Lower lobe of right lung (tissue), 2 donors: ENCODE results near the gene SLC7A1. TPM values are rescaled to one million over a fixed set of nuclear protein-coding genes. Genes with fewer than 3 reads are reported as not detected.

Experiments
- ATAC-seq, 2 donors: fragments of 200-7000 bp; cut with Tn5 transposase; one replicate each; pipeline ENCODE4 v1.9.1; 2020 to 2022; ENCODE audit warnings: mild to moderate bottlenecking in 2 of 2, moderate library complexity in 2 of 2
- DNase-seq: peaks from one replicate; pipeline ENCODE4 v3.0.0-alpha.2; 2020
- H3K27ac ChIP-seq: fragments of 200-600 bp; one replicate; pipeline ENCODE4 v1.8.0; 2022
- H3K27me3 ChIP-seq: fragments of 200-600 bp; one replicate; pipeline ENCODE4 v1.8.0; 2022; ENCODE audit warnings: low read depth
- H3K36me3 ChIP-seq: fragments of 200-600 bp; one replicate; pipeline ENCODE4 v1.8.0; 2022; ENCODE audit warnings: mild to moderate bottlenecking
- H3K4me1 ChIP-seq: fragments of 200-600 bp; one replicate; pipeline ENCODE4 v1.8.0; 2022
- H3K4me3 ChIP-seq: fragments of 200-600 bp; one replicate; pipeline ENCODE4 v1.8.0; 2022; ENCODE audit warnings: mild to moderate bottlenecking
- H3K9me3 ChIP-seq: fragments of 200-600 bp; one replicate; pipeline ENCODE4 v1.8.0; 2022
- intact Hi-C: fragments of 100-400 bp; cut with DNase I; formaldehyde crosslinking; loops from one replicate; pipeline ENCODE4 v1.11.0; 2022
- total RNA-seq: library from RNA; stranded (reverse); fragmentation: NEBNext Ultra II Directional; extraction: Animal tissue kit (Norgen Biotek cat#: 25700); gene quantifications from one replicate; pipeline ENCODE4 v1.2.1, GENCODE V29; 2021
- TF ChIP-seq, protein P1 (sequence below): fragments of 200-600 bp; IDR thresholded peaks from one replicate; pipeline ENCODE4 v1.8.0; 2022; ENCODE audit warnings: antibody characterized with exemption, mild to moderate bottlenecking
- donor health status: DM: no; HTN: yes; CAD: no; lungs with severe emphysema.

The SLC7A1 gene
- total RNA-seq, 1 donor from 2014 or later: 19.2 TPM

DNA sequence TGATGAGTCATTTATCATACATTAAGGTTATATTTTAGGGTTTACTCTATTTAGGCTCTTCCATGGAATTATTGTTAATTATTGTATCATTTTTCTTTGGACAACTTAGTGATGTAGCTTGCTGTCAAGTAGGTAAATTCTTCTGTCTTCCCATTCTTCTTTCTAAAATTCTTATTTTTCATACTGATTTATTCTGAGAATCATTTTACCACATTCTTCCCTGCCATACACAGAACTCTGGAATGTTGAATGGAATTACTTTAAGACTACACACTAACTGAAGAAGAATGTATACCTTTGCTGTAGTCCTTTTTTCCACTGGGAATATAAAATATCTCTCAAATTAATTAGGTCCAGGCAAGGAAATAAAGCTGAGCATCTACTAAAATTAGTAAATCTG is 24.5 kb upstream of the SLC7A1 start:
- H3K36me3 ChIP-seq: no peaks in the 10 kb centered on the region
- DNase-seq (no peak), ATAC-seq (no peak)
- TF ChIP-seq, protein P1, sequence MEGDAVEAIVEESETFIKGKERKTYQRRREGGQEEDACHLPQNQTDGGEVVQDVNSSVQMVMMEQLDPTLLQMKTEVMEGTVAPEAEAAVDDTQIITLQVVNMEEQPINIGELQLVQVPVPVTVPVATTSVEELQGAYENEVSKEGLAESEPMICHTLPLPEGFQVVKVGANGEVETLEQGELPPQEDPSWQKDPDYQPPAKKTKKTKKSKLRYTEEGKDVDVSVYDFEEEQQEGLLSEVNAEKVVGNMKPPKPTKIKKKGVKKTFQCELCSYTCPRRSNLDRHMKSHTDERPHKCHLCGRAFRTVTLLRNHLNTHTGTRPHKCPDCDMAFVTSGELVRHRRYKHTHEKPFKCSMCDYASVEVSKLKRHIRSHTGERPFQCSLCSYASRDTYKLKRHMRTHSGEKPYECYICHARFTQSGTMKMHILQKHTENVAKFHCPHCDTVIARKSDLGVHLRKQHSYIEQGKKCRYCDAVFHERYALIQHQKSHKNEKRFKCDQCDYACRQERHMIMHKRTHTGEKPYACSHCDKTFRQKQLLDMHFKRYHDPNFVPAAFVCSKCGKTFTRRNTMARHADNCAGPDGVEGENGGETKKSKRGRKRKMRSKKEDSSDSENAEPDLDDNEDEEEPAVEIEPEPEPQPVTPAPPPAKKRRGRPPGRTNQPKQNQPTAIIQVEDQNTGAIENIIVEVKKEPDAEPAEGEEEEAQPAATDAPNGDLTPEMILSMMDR: no peak
- no peak overlapping the region for H3K27ac ChIP-seq
- no peak overlapping the region for H3K4me3 ChIP-seq
- H3K4me1 ChIP-seq: no peaks in the 10 kb centered on the region
- H3K9me3 ChIP-seq: no peaks in the 10 kb centered on the region
- intact Hi-C loops: no loop called here
- H3K27me3 ChIP-seq: no peaks in the 10 kb centered on the region

DNA sequence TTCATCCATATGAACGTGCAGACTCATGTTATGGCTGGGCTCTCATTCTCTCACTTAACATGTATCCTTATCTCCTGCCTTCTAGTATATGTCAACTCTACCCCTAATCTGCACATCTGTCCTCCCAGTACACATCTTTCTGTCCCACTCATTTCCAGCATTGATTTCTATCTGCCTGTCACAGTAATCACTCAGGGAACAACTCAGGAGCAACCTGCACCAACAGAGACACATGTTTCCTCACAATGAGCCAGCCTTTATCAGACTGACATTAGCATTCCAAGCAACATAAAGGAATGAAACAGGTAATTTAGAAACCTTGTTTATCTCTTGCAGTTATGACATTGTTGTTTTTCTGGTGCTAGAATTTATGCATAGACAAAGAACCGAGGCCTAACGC is 17.6 kb upstream of the SLC7A1 start:
- TF ChIP-seq, protein P1: no peak
- Histone ChIP-seq H3K4me1 (no peaks in the 10 kb centered on the region), H3K36me3 (no peaks in the 10 kb centered on the region), H3K4me3 (no peak overlapping the region), H3K27ac (no peak overlapping the region), H3K27me3 (peaks cover 12% of the 10 kb centered on the region), H3K9me3 (no peaks in the 10 kb centered on the region)
- no peak for ATAC-seq
- intact Hi-C loops: no loop called here
- no peak for DNase-seq

DNA sequence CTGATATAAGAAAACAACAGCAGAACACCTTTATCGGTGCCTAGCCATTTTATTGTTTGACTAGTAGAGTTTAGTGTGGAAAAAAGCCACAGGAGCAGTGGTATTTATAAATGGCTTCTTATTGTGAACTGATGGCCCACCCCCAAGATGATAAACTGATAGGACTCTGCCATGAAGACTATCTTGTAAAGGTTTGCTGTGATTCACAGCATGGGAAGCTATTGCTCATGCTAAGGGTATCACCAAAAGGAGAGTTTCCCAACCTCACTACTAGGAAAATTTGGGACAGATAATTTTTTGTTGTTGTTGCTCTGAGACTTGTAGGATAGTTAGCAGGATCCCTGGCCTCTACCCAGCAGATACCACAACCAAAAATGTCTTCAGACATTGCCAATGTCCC is 12.0 kb upstream of the SLC7A1 start:
- intact Hi-C loops: no loop called here
- no peaks in the 10 kb centered on the region for H3K4me1 ChIP-seq
- H3K27ac ChIP-seq: no peak overlapping the region
- DNase-seq (no peak), ATAC-seq (no peak)
- no peak overlapping the region for H3K4me3 ChIP-seq
- no peaks in the 10 kb centered on the region for H3K9me3 ChIP-seq
- H3K36me3 ChIP-seq: no peaks in the 10 kb centered on the region
- peaks cover 12% of the 10 kb centered on the region for H3K27me3 ChIP-seq
- TF ChIP-seq, protein P1: no peak

DNA sequence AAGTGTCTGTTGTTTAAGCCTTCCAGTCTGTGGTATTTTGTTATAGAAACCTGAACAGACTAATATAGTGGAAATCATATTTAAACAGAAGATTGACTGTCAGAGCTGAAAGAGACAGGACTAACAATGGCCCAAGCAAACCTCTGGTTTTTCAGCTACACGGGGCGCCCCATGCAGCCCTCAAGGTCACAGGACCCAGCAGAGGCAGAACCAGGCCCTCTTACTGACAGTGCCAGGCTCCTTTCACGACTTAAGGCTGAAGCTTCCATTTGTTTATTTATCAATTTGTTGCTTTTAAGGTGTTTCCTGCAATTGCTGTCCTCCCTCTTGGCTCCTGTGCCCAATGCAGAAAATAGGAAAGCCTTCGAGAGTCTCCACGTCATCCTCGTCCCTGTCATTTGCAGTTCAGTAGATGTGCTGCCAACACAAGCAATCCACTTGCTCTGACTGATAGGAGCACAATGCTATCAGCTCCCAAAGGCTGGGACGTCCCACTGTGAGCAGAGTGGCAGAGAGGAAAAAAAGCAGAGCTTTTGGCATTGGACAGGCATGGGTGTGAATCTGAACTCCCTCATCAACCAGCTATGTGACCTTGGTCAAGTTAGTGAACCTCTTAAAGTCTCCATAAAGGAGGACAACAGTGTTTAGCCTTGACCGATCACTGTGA is 10.5 kb upstream of the SLC7A1 start:
- Histone ChIP-seq H3K9me3 (no peaks in the 10 kb centered on the region), H3K36me3 (no peaks in the 10 kb centered on the region), H3K4me1 (no peaks in the 10 kb centered on the region), H3K4me3 (no peak overlapping the region), H3K27ac (no peak overlapping the region), H3K27me3 (peaks cover 22% of the 10 kb centered on the region)
- ATAC-seq (no peak), DNase-seq (no peak)
- TF ChIP-seq, protein P1: no peak
- intact Hi-C loops: no loop called here

DNA sequence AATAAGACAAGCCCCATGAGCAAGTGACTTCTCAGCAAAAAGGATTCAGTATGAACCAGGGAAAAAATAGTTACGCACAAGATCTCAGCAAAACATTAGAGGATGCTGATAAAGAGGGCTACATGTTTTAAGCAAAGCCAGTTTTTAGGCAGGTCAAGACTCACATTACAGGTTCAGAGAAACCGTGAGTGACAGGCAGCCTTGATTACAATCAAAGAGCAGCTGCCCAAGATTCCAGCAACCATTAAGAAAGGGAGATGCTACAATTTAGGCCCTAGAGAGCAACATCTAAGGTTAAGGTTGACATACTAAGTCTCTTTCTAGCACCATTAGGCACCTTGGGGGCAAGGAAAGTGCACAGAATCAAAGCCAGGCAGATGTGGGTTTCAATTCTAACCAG is 2.8 kb upstream of the SLC7A1 start:
- TF ChIP-seq, protein P1: no peak
- Histone ChIP-seq H3K9me3 (no peaks in the 10 kb centered on the region), H3K4me3 (no peak overlapping the region), H3K36me3 (no peaks in the 10 kb centered on the region), H3K27me3 (peaks cover 17% of the 10 kb centered on the region), H3K27ac (no peak overlapping the region), H3K4me1 (peaks cover 10% of the 10 kb centered on the region)
- no peak for ATAC-seq
- no peak for DNase-seq
- intact Hi-C loops: no loop called here
